ENCODE data around the gene CD247. TPM values are rescaled to one million over a fixed set of nuclear protein-coding genes. Genes with fewer than 3 reads are reported as not detected.

CD247 gene
- total RNA-seq, 4 donors from 2014 or later: 0.30 to 0.76 TPM; not detected in 2

GRCh38 chr1:167447521-167448136 is 70.7 kb downstream of the CD247 start:
- WGBS: 51% methylated on average over 10 of the region's 10 CpGs
- no peaks in the 10 kb centered on the region for H3K27me3 ChIP-seq
- no peaks in the 10 kb centered on the region for H3K36me3 ChIP-seq
- peak in 1 of 2 donors; percentile 62 for DNase-seq (ENCODE audit: low spot score in 2 of 2)
- peaks cover 10% of the 10 kb centered on the region for H3K4me1 ChIP-seq
- no peak overlapping the region for H3K27ac ChIP-seq
- TF ChIP-seq EP300 (IDR thresholded peaks at IDR 0.05) (no peak), CTCF (IDR thresholded peaks at IDR 0.05) (no peak), POLR2AphosphoS5 (IDR thresholded peaks at IDR 0.05) (no peak), POLR2A (IDR thresholded peaks at IDR 0.05) (no peak)
- no peaks in the 10 kb centered on the region for H3K9me3 ChIP-seq
- no peak overlapping the region for H3K4me3 ChIP-seq

- Histone ChIP-seq H3K27ac (no peak overlapping the region), H3K4me1 (peaks cover 15% of the 10 kb centered on the region), H3K9me3 (no peaks in the 10 kb centered on the region), H3K36me3 (no peaks in the 10 kb centered on the region), H3K27me3 (no peaks in the 10 kb centered on the region), H3K4me3 (no peak overlapping the region)
- peak in 1 of 2 donors; percentile 3 for DNase-seq (ENCODE audit: low spot score in 2 of 2)
- 74% methylated on average over 3 of the region's 3 CpGs for WGBS
- TF ChIP-seq EP300 (IDR thresholded peaks at IDR 0.05) (no peak), POLR2A (IDR thresholded peaks at IDR 0.05) (no peak), CTCF (IDR thresholded peaks at IDR 0.05) (no peak), POLR2AphosphoS5 (IDR thresholded peaks at IDR 0.05) (no peak)
These were observed 71.4 kb downstream of the CD247 start for GRCh38 chr1:167446966-167447365.

GRCh38 chr1:167443757-167444156 is 74.6 kb downstream of the CD247 start:
- Histone ChIP-seq H3K36me3 (no peaks in the 10 kb centered on the region), H3K27me3 (peaks cover 9% of the 10 kb centered on the region), H3K4me1 (peaks cover 27% of the 10 kb centered on the region), H3K9me3 (no peaks in the 10 kb centered on the region), H3K4me3 (no peak overlapping the region), H3K27ac (no peak overlapping the region)
- 81% methylated on average over 5 of the region's 5 CpGs for WGBS
- TF ChIP-seq POLR2AphosphoS5 (IDR thresholded peaks at IDR 0.05) (no peak), CTCF (IDR thresholded peaks at IDR 0.05) (no peak), POLR2A (IDR thresholded peaks at IDR 0.05) (no peak), EP300 (IDR thresholded peaks at IDR 0.05) (no peak)
- peak in 1 of 2 donors; percentile 13 for DNase-seq (ENCODE audit: low spot score in 2 of 2)

- TF ChIP-seq POLR2AphosphoS5 (IDR thresholded peaks at IDR 0.05) (no peak), CTCF (IDR thresholded peaks at IDR 0.05) (no peak), POLR2A (IDR thresholded peaks at IDR 0.05) (no peak), EP300 (IDR thresholded peaks at IDR 0.05) (no peak)
- H3K27me3 ChIP-seq: peaks cover 15% of the 10 kb centered on the region
- peak in 1 of 2 donors; percentile 34 for DNase-seq (ENCODE audit: low spot score in 2 of 2)
- H3K4me3 ChIP-seq: no peak overlapping the region
- no peaks in the 10 kb centered on the region for H3K9me3 ChIP-seq
- H3K4me1 ChIP-seq: peaks cover 27% of the 10 kb centered on the region
- 86% methylated on average over 9 of the region's 9 CpGs for WGBS
- H3K36me3 ChIP-seq: no peaks in the 10 kb centered on the region
- no peak overlapping the region for H3K27ac ChIP-seq
These were observed 75.3 kb downstream of the CD247 start for GRCh38 chr1:167442854-167443565.

- Histone ChIP-seq H3K9me3 (no peaks in the 10 kb centered on the region), H3K27ac (no peak overlapping the region), H3K36me3 (no peaks in the 10 kb centered on the region), H3K4me1 (peaks cover 20% of the 10 kb centered on the region), H3K27me3 (peaks cover 15% of the 10 kb centered on the region), H3K4me3 (no peak overlapping the region)
- DNase-seq (ENCODE audit: low spot score in 2 of 2): peak; percentile 87 to 89
- 54% methylated on average over 12 of the region's 12 CpGs for WGBS
- no peak for TF ChIP-seq POLR2A (IDR thresholded peaks at IDR 0.05)
- TF ChIP-seq CTCF (IDR thresholded peaks at IDR 0.05): peak; percentile 53 to 78
- TF ChIP-seq POLR2AphosphoS5 (IDR thresholded peaks at IDR 0.05): peak in 1 of 3 donors; percentile 19
These were observed 76.0 kb downstream of the CD247 start for GRCh38 chr1:167442142-167442848.

Measured in suprapubic skin (tissue), 4 donors.